ENCODE data around the gene AIMP1.

The AIMP1 gene

GRCh38 chr4:106315968-106316772 lies at the start of gene AIMP1, which contains the start of gene TBCK:
AIMP1 (plus strand) TSS chr4:106316550; CDS start chr4:106325010, 8,460 bp downstream.
TBCK (minus strand) TSS chr4:106316209; CDS start chr4:106308960, 7,249 bp downstream.
- peak; percentile 83 for DNase-seq

- DNase-seq: no peak
Measured at GRCh38 chr4:106268786-106269185, 47.6 kb upstream of the AIMP1 start.

- DNase-seq: no peak
Measured at GRCh38 chr4:106269711-106270110, 46.6 kb upstream of the AIMP1 start.

- no peak for DNase-seq
Measured at GRCh38 chr4:106270736-106271135, 45.6 kb upstream of the AIMP1 start.

GRCh38 chr4:106273831-106274230 lies 42.5 kb upstream of the AIMP1 start:
- DNase-seq: no peak

GRCh38 chr4:106277140-106277675 lies 39.1 kb upstream of the AIMP1 start:
- no peak for DNase-seq

- no peak for DNase-seq
Measured at GRCh38 chr4:106284227-106284626, 32.1 kb upstream of the AIMP1 start.

- no peak for DNase-seq
Measured at GRCh38 chr4:106286611-106287010, 29.7 kb upstream of the AIMP1 start.

- peak; percentile 52 to 56 for DNase-seq
Measured at GRCh38 chr4:106287353-106287969, 28.9 kb upstream of the AIMP1 start.

- no peak for DNase-seq
Measured at GRCh38 chr4:106289737-106290136, 26.6 kb upstream of the AIMP1 start.

GRCh38 chr4:106291678-106292077 lies 24.7 kb upstream of the AIMP1 start:
- DNase-seq: no peak

- DNase-seq: no peak
Measured at GRCh38 chr4:106294062-106294461, 22.3 kb upstream of the AIMP1 start.

- no peak for DNase-seq
Measured at GRCh38 chr4:106297245-106298035, 18.9 kb upstream of the AIMP1 start.

GRCh38 chr4:106299977-106300376 lies 16.4 kb upstream of the AIMP1 start:
- no peak for DNase-seq

GRCh38 chr4:106301393-106302061 lies 14.8 kb upstream of the AIMP1 start:
- DNase-seq: no peak

GRCh38 chr4:106302062-106302438 lies 14.3 kb upstream of the AIMP1 start:
- no peak for DNase-seq

GRCh38 chr4:106303548-106304281 lies 12.6 kb upstream of the AIMP1 start:
- DNase-seq: no peak

- DNase-seq: no peak
Measured at GRCh38 chr4:106304632-106305031, 11.7 kb upstream of the AIMP1 start.

- no peak for DNase-seq
Measured at GRCh38 chr4:106305435-106306055, 10.8 kb upstream of the AIMP1 start.

- no peak for DNase-seq
Measured at GRCh38 chr4:106306561-106306960, 9.8 kb upstream of the AIMP1 start.

- no peak for DNase-seq
Measured at GRCh38 chr4:106312377-106312776, 4.0 kb upstream of the AIMP1 start.
